OCI-LY3 (cell line): ENCODE measurements around the gene CLMN.
"Not testable (repeated sequence)": the region's sequence is repeated elsewhere in the genome, so short reads cannot be mapped to it uniquely, and the experiment has no call there.

Experiments used
- H2AFZ ChIP-seq: fragments of 200-600, 300-600 bp; shearing (Covaris generic); 2 replicates; pipeline ENCODE4 v1.6.0; 2014; ENCODE audit warnings: antibody characterized with exemption, low read depth, low read length
- H3K27ac ChIP-seq: fragments of 200-600, 300-600 bp; sonication (generic); 2 replicates; pipeline ENCODE4 v1.5.1; 2014; ENCODE audit warnings: mild to moderate bottlenecking, low read length, moderate library complexity, mixed read lengths
- H3K27me3 ChIP-seq: fragments of 200-600, 300-600 bp; sonication (generic); 2 replicates; pipeline ENCODE4 v1.6.1; 2014; ENCODE audit warnings: low read depth, low read length, mixed read lengths
- H3K36me3 ChIP-seq: fragments of 200-600, 300-600 bp; sonication (generic); replicated peaks from 2 replicates; pipeline ENCODE3; 2014; ENCODE audit warnings: low read depth, low read length, mixed read lengths
- H3K4me1 ChIP-seq: fragments of 300-600, 200-600 bp; sonication (generic); 2 replicates; pipeline ENCODE4 v1.6.1; 2014; ENCODE audit warnings: low read length, mixed read lengths
- H3K4me2 ChIP-seq: fragments of 200-600, 300-600 bp; sonication (generic); 2 replicates; pipeline ENCODE4 v1.6.1; 2014; ENCODE audit warnings: low read length, mixed read lengths
- H3K4me3 ChIP-seq: fragments of 300-600, 200-600 bp; sonication (generic); 2 replicates; pipeline ENCODE4 v1.5.1; 2014; ENCODE audit warnings: antibody characterized with exemption, mild to moderate bottlenecking, low read length, moderate library complexity
- H3K79me2 ChIP-seq: fragments of 300-600, 200-600 bp; shearing (Covaris generic); 2 replicates; pipeline ENCODE4 v1.6.1; 2014; ENCODE audit warnings: mild to moderate bottlenecking, low read length, mixed read lengths
- H3K9ac ChIP-seq: fragments of 300-600, 200-600 bp; shearing (Covaris generic); 2 replicates; pipeline ENCODE4 v1.6.0; 2014; ENCODE audit warnings: mild to moderate bottlenecking, low read length, moderate library complexity
- H3K9me3 ChIP-seq: fragments of 200-600, 300-600 bp; shearing (Covaris generic); 2 replicates; pipeline ENCODE4 v1.6.1; 2014; ENCODE audit warnings: low read length, mixed read lengths; ENCODE audit not compliant: insufficient read depth
- H4K20me1 ChIP-seq: fragments of 200-600, 300-600 bp; sonication (generic); 2 replicates; pipeline ENCODE4 v1.6.1; 2016; ENCODE audit warnings: low read length, mixed read lengths; ENCODE audit not compliant: insufficient read depth
- EZH2phosphoT487 ChIP-seq: fragments of 200-600 bp; shearing (Covaris generic); IDR thresholded peaks from 2 replicates; pipeline ENCODE4 v1.6.1; 2018; ENCODE audit warnings: antibody characterized with exemption, mixed run types, low read depth
- TF ChIP-seq, protein P1 (sequence below): fragments of 200-600, 300-600 bp; sonication (generic); IDR thresholded peaks from 2 replicates; pipeline ENCODE4 v1.5.1; 2014; ENCODE audit warnings: antibody characterized with exemption, low read length, low read depth

Gene CLMN

DNA sequence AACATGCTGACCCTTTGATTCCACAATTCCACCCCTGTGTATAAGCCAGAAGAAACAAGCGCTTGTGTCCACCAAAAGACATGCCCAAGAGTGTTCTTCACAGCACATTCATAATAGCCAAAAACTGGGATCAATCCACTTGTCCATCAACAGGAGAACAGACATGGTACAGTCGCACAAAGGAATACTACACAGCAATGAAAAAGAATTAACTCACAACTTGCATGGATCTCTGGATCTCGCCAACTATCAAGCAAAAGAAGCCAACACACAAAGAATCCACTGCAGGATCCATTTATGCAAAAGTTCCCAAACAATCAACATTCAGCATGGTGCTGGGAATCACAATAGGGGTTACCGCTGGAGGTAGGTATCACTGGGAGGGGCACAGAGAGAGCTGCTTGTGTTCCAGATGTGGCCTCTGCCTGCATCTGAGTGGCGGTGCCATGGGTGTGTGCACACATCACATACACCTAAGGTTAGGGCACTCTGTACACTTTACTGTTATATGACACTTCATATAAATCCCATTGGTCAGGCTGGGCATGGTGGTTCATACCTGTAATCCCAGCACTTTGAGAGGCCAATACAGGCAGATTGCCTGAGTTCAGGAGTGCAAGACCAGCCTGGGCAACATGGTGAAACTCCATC is 30.9 kb downstream of the CLMN start:
- no peak for TF ChIP-seq EZH2phosphoT487
- TF ChIP-seq, protein P1, sequence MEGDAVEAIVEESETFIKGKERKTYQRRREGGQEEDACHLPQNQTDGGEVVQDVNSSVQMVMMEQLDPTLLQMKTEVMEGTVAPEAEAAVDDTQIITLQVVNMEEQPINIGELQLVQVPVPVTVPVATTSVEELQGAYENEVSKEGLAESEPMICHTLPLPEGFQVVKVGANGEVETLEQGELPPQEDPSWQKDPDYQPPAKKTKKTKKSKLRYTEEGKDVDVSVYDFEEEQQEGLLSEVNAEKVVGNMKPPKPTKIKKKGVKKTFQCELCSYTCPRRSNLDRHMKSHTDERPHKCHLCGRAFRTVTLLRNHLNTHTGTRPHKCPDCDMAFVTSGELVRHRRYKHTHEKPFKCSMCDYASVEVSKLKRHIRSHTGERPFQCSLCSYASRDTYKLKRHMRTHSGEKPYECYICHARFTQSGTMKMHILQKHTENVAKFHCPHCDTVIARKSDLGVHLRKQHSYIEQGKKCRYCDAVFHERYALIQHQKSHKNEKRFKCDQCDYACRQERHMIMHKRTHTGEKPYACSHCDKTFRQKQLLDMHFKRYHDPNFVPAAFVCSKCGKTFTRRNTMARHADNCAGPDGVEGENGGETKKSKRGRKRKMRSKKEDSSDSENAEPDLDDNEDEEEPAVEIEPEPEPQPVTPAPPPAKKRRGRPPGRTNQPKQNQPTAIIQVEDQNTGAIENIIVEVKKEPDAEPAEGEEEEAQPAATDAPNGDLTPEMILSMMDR = no peak
- Histone ChIP-seq H3K27ac (no peak overlapping the region), H3K9ac (no peak overlapping the region), H2AFZ (no peak overlapping the region), H4K20me1 (no peaks in the 10 kb centered on the region; the same call in 1 of the 2 replicates), H3K79me2 (no peaks in the 10 kb centered on the region), H3K36me3 (no peaks in the 10 kb centered on the region), H3K4me3 (no peak overlapping the region), H3K4me1 (peaks cover 12% of the 10 kb centered on the region), H3K27me3 (peaks cover 5% of the 10 kb centered on the region; the same call in 1 of the 2 replicates), H3K9me3 (no peaks in the 10 kb centered on the region), H3K4me2 (no peak overlapping the region)

- no peak overlapping the region for H3K4me3 ChIP-seq
- H3K79me2 ChIP-seq = no peaks in the 10 kb centered on the region
- H3K27me3 ChIP-seq = peaks cover 5% of the 10 kb centered on the region; the same call in 1 of the 2 replicates
- H3K9ac ChIP-seq = no peak overlapping the region
- no peaks in the 10 kb centered on the region for H3K36me3 ChIP-seq
- no peak overlapping the region for H2AFZ ChIP-seq
- H3K9me3 ChIP-seq = no peaks in the 10 kb centered on the region
- H3K4me2 ChIP-seq = no peak overlapping the region
- TF ChIP-seq, protein P1 = no peak
- no peak for TF ChIP-seq EZH2phosphoT487
- peaks cover 12% of the 10 kb centered on the region for H3K4me1 ChIP-seq
- no peak overlapping the region for H3K27ac ChIP-seq
- no peaks in the 10 kb centered on the region; the same call in 1 of the 2 replicates for H4K20me1 ChIP-seq
These were observed 32.4 kb downstream of the CLMN start for GRCh38 chr14:95287176-95287754.

- no peak overlapping the region for H3K4me3 ChIP-seq
- no peaks in the 10 kb centered on the region for H3K9me3 ChIP-seq
- H4K20me1 ChIP-seq = no peaks in the 10 kb centered on the region; the same call in 1 of the 2 replicates
- H3K79me2 ChIP-seq = no peaks in the 10 kb centered on the region
- H3K9ac ChIP-seq = no peak overlapping the region
- no peak overlapping the region for H2AFZ ChIP-seq
- H3K4me1 ChIP-seq = peaks cover 11% of the 10 kb centered on the region; the same call in 1 of the 2 replicates
- no peak for TF ChIP-seq EZH2phosphoT487
- TF ChIP-seq, protein P1 = no peak
- no peak overlapping the region for H3K27ac ChIP-seq
- H3K36me3 ChIP-seq = no peaks in the 10 kb centered on the region
- peaks cover 5% of the 10 kb centered on the region; the same call in 1 of the 2 replicates for H3K27me3 ChIP-seq
- H3K4me2 ChIP-seq = no peak overlapping the region
These were observed 33.1 kb downstream of the CLMN start for GRCh38 chr14:95286645-95287044.

GRCh38 chr14:95285566-95285965 is 34.1 kb downstream of the CLMN start:
- no peak overlapping the region for H2AFZ ChIP-seq

DNA sequence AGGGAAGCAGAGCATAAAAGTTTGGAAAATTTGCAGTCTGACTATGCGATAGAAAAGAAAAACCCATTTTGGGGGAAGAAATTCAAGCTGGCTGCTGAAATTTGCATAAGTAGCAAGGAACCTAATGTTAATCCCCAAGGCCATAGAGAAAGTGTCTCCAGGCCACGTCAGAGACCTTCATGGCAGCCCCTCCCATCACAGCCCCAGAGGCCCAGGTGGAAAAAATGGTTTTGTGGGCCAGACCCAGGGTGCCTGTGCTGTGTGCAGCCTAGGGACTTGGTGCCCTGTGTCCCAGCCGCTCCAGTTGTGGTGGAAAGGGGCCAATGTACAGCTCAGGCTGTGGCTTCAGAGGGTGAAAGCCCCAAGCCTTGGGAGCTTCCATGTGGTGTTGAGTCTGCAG is 35.9 kb downstream of the CLMN start:
- H3K9ac ChIP-seq, H3K36me3 ChIP-seq, H3K27ac ChIP-seq, H3K79me2 ChIP-seq, H3K27me3 ChIP-seq, H2AFZ ChIP-seq, H3K4me1 ChIP-seq, H3K4me2 ChIP-seq, H4K20me1 ChIP-seq, H3K9me3 ChIP-seq, H3K4me3 ChIP-seq: not testable (repeated sequence)

More at GRCh38 chr14:95285566-95285965, 34.1 kb downstream of the CLMN start:
- H4K20me1 ChIP-seq = no peaks in the 10 kb centered on the region; the same call in 1 of the 2 replicates
- TF ChIP-seq EZH2phosphoT487 = no peak
- TF ChIP-seq, protein P1 = no peak
- H3K4me3 ChIP-seq = no peak overlapping the region
- peaks cover 5% of the 10 kb centered on the region; the same call in 1 of the 2 replicates for H3K27me3 ChIP-seq
- 0 out of 2 replicates have a peak, but pooled peaks cover under 1% of the 10 kb centered on the region for H3K4me1 ChIP-seq
- H3K36me3 ChIP-seq = no peaks in the 10 kb centered on the region
- H3K9me3 ChIP-seq = no peaks in the 10 kb centered on the region
- no peak overlapping the region for H3K27ac ChIP-seq
- H3K4me2 ChIP-seq = no peak overlapping the region
- H3K79me2 ChIP-seq = no peaks in the 10 kb centered on the region
- no peak overlapping the region for H3K9ac ChIP-seq

DNA sequence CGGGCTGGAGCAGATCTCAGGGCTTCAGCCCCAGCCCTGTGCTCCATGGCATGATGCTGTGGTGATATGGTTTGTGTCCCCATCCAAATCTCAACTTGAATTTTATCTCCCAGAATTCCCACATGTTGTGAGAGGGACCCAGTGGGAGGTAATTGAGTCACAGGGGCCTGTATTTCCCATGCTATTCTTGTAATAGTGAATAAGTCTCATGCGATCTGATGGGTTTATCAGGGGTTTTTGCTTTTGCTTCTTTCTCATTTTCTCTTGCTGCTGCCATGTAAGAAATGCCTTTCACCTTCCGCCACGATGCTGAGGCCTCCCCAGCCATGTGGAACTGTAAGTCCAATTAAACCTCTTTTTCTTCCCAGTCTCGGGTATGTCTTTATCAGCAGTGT is 36.7 kb downstream of the CLMN start:
- H3K9ac ChIP-seq = not testable (repeated sequence)

More for the DNA sequence above, 36.7 kb downstream of the CLMN start:
- H3K4me3 ChIP-seq, H3K27me3 ChIP-seq, H3K9me3 ChIP-seq, H2AFZ ChIP-seq, H3K79me2 ChIP-seq, H4K20me1 ChIP-seq, H3K27ac ChIP-seq, H3K4me2 ChIP-seq, H3K4me1 ChIP-seq, H3K36me3 ChIP-seq: not testable (repeated sequence)
